Measurements from ENCODE around the gene CFI. TPM values are rescaled to one million over a fixed set of nuclear protein-coding genes. Genes with fewer than 3 reads are reported as not detected.
A peak's percentile ranks its signal among the peaks of the same experiment; 100 is the strongest.

The CFI gene
- total RNA-seq, 1 donor from 2014 or later, result 21.9 TPM

GRCh38 chr4:109735566-109736365 is 66.0 kb downstream of the CFI start:
- no peak for DNase-seq (ENCODE audit: low spot score)

GRCh38 chr4:109733728-109734127 is 68.1 kb downstream of the CFI start:
- no peak for DNase-seq (ENCODE audit: low spot score)

GRCh38 chr4:109730619-109731545 is 70.9 kb downstream of the CFI start:
- DNase-seq (ENCODE audit: low spot score), result no peak

- peak; percentile 92 for DNase-seq (ENCODE audit: low spot score)
Observed at GRCh38 chr4:109729718-109730618, 71.8 kb downstream of the CFI start, which contains the start of gene PLA2G12A. Gene PLA2G12A (minus strand): TSS chr4:109730070. CDS start chr4:109729809, 261 bp downstream.

GRCh38 chr4:109729117-109729717 is 72.6 kb downstream of the CFI start:
- DNase-seq (ENCODE audit: low spot score), result no peak

- DNase-seq (ENCODE audit: low spot score), result no peak
Observed at GRCh38 chr4:109728385-109728784, 73.4 kb downstream of the CFI start.

- DNase-seq (ENCODE audit: low spot score), result no peak
Observed at GRCh38 chr4:109723110-109723509, 78.7 kb downstream of the CFI start.

- no peak for DNase-seq (ENCODE audit: low spot score)
Observed at GRCh38 chr4:109722357-109722756, 79.4 kb downstream of the CFI start.

GRCh38 chr4:109721033-109721432 is 80.8 kb downstream of the CFI start:
- no peak for DNase-seq (ENCODE audit: low spot score)

GRCh38 chr4:109719604-109720003 is 82.2 kb downstream of the CFI start:
- DNase-seq (ENCODE audit: low spot score), result no peak

GRCh38 chr4:109718759-109719158 is 83.0 kb downstream of the CFI start:
- DNase-seq (ENCODE audit: low spot score), result no peak

GRCh38 chr4:109713500-109713899 is 88.3 kb downstream of the CFI start:
- DNase-seq (ENCODE audit: low spot score), result no peak

GRCh38 chr4:109708990-109709389 is 92.8 kb downstream of the CFI start:
- no peak for DNase-seq (ENCODE audit: low spot score)

- no peak for DNase-seq (ENCODE audit: low spot score)
Observed at GRCh38 chr4:109708435-109708834, 93.4 kb downstream of the CFI start.

- no peak for DNase-seq (ENCODE audit: low spot score)
Observed at GRCh38 chr4:109703664-109704361, 98.0 kb downstream of the CFI start.

GRCh38 chr4:109702950-109703663 is 98.7 kb downstream of the CFI start, which contains the start of gene CASP6:
Gene CASP6 (minus strand): TSS chr4:109703445. CDS start chr4:109703395, 50 bp downstream.
- peak; percentile 94 for DNase-seq (ENCODE audit: low spot score)

- no peak for DNase-seq (ENCODE audit: low spot score)
Observed at GRCh38 chr4:109701566-109702410, 100.0 kb downstream of the CFI start.

GRCh38 chr4:109699553-109700225 is 102.1 kb downstream of the CFI start:
- DNase-seq (ENCODE audit: low spot score), result no peak
